Stimulated activated CD8-positive, alpha-beta memory T cell treated with anti-CD3 and anti-CD28 coated beads, Interleukin-7, amount 100 ng/mL, for 4 hours (primary cell): Measurements from ENCODE around the gene MAML1.

ENCODE experiments used
- DNase-seq, 2 donors: peaks; one replicate each; pipeline ENCODE4 v3.0.0-alpha.2; 2020; ENCODE audit warnings: low read depth in 2 of 2

The MAML1 gene

GRCh38 chr5:179794575-179794974, 62.0 kb downstream of the MAML1 start:
- no peak for DNase-seq

- no peak for DNase-seq
Measured at GRCh38 chr5:179795049-179795862, 62.6 kb downstream of the MAML1 start.

GRCh38 chr5:179795863-179796833, 63.5 kb downstream of the MAML1 start:
- peak in 1 of 2 donors; percentile 58 for DNase-seq

GRCh38 chr5:179796877-179797608, 64.4 kb downstream of the MAML1 start:
- DNase-seq, result no peak

- no peak for DNase-seq
Measured at GRCh38 chr5:179797741-179798140, 65.1 kb downstream of the MAML1 start.

GRCh38 chr5:179798144-179798770, 65.6 kb downstream of the MAML1 start:
- no peak for DNase-seq

GRCh38 chr5:179798771-179799643, 66.4 kb downstream of the MAML1 start:
- no peak for DNase-seq

GRCh38 chr5:179799644-179799973, 67.0 kb downstream of the MAML1 start:
- no peak for DNase-seq

- no peak for DNase-seq
Measured at GRCh38 chr5:179800071-179800695, 67.6 kb downstream of the MAML1 start.

GRCh38 chr5:179800696-179801201, 68.1 kb downstream of the MAML1 start:
- no peak for DNase-seq

GRCh38 chr5:179801304-179802206, 68.9 kb downstream of the MAML1 start:
- DNase-seq, result peak; percentile 67 to 75

- DNase-seq, result no peak
Measured at GRCh38 chr5:179802207-179802883, 69.7 kb downstream of the MAML1 start.

- no peak for DNase-seq
Measured at GRCh38 chr5:179802950-179803562, 70.4 kb downstream of the MAML1 start.

- DNase-seq, result peak in 1 of 2 donors; percentile 36
Measured at GRCh38 chr5:179803651-179804554, 71.3 kb downstream of the MAML1 start.

- DNase-seq, result no peak
Measured at GRCh38 chr5:179804555-179804947, 71.9 kb downstream of the MAML1 start.

- DNase-seq, result no peak
Measured at GRCh38 chr5:179805070-179805528, 72.5 kb downstream of the MAML1 start.
